ENCODE results near the gene ASCC1.
"Not testable (repeated sequence)": the region's sequence is repeated elsewhere in the genome, so short reads cannot be mapped to it uniquely, and the experiment has no call there.

The ASCC1 gene

DNA sequence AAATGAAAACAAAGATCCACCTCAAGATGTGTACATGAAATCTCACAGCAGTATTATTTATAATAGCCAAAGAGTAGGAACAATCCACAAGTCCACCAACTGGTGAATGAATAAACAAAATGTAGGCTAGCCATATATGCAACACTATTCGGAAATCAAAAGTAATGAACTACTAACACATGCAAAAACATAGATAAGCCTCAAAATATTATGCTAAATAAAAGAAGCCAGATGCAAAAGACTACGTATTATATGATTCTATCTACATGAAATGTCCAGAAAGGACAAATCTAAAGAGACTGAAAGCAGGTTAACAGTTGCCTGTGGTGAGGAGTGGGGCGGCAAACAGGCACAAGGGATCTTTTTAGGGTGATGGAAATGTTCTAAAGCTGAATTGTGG is 49.0 kb downstream of the ASCC1 start:
- DNase-seq: no peak

DNA sequence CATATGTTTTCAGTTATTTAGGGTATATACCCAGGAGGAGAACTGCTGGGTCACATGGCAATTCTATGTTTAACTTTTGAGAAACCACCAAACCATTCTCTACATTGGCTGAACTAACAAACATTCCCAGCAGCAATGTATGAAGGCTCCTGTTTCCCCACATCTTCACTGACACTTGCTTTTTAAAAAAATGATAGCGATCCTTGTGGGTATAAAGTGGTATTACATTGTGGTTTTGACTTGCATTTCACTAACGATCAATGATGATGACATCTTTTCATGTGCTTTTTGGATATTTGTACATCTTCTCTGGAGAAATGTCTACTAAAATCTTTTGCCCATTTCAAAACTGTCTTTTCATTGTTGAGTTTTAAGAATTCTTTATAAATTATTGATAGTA is 51.5 kb downstream of the ASCC1 start:
- DNase-seq: no peak

DNA sequence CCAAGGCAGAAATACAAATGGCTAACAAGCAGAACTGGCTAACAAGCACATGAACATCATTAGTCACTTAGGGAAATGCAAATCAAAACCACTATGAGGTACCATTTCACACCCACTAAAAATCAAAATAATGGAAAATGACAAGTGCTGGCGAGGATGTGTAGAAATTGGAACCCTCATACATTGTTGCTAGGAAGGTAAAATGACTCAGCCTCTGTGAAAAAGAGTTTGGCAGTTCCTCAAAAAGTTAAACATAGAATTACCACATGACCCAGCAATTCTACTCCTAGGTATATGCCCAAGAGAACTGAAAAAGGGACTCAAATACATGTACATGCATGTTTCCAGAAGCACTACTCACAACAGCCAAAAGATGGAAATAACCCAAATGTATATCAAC is 53.1 kb downstream of the ASCC1 start:
- no peak for DNase-seq

DNA sequence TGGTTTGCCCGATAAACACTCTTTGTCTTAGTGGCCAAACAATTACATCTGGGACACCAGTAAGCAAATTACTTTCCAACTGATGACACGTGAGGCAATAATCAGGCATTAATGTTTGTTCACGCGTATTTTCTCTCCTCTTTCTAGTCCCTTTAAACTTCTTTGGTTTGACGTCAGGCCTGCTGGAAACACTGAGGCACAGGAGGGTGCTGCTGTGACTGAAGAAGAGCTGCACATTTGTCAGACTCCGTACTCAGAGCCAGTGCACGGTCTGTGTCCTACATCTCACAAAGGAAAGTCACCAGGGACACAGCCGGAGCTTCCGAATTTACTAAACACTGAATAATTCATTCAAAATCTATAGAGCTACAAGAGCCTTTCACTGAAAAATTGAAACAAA is 57.9 kb downstream of the ASCC1 start:
- DNase-seq: no peak

DNA sequence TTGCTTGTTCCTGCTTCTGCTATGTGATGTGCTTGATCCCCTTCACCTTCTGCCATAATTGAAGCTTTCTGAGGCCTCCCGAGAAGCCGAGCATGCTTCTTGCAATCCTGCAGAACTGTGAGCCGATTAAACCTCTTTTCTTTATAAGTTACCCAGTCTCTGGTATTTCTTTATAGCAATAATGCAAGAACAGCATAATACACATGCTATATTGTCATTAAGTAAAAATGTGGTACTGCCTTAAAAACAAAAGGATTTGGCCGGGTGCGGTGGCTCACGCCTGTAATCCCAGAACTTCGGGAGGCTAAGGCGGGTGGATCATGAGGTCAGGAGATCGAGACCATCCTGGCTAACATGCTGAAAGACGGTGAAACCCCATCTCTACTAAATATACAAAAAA is 59.9 kb downstream of the ASCC1 start:
- DNase-seq: no peak

DNA sequence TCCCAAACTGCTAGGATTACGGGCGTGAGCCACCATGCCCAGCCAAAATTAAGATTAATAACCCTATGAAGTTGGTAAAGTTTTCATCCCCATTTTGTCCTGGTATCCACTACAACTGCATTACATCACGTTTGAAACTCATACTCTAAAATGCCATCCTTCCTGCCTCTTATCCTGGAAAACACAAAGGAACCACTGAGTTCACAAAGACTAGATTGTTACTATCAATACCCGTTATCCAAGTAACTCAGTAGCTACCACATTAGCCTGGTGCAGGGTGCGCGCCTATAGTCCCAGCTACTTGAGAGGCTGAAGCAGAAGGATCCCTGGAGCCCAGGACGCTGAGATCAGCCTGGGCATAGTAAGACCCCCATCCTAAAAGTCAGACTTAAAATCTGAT is 63.8 kb downstream of the ASCC1 start:
- no peak for DNase-seq

DNA sequence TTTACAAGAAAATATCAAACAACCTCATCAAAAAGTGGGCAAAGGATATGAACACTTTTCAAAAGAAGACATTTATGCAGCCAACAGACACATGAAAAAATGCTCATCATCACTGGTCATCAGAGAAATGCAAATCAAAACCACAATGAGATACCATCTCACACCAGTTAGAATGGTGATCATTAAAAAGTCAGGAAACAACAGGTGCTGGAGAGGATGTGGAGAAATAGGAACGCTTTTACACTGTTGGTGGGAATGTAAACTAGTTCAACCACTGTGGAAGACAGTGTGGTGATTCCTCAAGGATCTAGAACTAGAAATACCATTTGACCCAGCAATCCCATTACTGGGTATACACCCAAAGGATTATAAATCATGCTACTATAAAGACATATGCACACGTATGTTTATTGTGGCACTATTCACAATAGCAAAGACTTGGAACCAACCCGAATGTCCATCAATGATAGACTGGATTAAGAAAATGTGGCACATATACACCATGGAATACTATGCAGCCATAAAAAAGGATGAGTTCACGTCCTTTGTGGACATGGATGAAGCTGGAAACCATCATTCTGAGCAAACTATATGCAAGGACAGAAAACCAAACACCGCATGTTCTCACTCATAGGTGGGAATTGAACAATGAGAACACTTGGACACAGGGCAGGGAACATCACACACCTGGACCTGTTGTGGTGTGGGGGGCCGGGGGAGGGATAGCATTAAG is 65.2 kb downstream of the ASCC1 start:
- DNase-seq: not testable (repeated sequence)

DNA sequence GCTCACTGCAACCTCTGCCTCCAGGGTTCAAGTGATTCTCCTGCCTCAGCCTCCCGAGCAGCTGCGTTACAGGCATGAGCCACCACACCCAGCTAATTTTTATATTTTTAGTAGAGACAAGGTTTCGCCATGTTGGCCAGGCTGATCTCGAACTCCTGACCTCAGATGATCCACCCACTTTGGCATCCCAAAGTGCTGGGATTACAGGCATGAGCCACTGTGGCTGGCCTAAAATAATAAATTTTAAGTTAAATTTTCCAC is 68.8 kb downstream of the ASCC1 start:
- not testable (repeated sequence) for DNase-seq

DNA sequence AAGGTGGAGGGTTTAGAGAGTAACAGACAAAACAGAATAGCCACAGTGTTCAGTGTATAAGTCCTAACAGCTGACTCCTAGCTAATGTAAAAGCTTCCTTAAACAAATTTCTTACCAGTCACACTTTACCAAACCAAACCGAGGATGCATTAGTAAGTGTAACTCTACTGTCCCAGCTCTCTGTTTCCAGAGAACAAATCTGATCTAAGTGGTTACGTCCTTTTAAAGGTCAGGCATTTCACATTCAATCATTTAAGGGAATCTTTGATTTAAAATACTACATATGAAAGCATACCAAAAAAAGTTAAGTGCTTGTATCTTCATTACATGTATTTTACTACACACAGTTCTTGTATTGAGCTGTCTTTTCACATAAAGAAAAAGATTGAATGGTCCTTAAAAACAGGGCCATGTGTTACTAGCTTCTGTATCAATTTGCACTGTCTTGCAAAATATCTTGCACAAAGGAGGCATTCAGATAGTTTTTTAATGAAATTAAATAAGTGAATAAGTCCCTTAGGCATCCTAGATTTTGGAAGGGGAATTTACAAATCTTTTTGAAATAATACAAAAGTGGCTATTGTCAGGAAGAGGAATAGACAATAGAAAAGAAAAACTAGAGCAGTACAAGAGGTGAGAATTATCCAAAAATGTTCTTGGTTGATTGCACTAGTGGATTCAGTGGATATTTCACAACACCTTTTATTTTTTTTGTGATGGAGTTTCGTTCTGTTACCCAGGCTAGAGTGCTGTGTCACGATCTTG is 69.3 kb downstream of the ASCC1 start:
- DNase-seq: no peak

DNA sequence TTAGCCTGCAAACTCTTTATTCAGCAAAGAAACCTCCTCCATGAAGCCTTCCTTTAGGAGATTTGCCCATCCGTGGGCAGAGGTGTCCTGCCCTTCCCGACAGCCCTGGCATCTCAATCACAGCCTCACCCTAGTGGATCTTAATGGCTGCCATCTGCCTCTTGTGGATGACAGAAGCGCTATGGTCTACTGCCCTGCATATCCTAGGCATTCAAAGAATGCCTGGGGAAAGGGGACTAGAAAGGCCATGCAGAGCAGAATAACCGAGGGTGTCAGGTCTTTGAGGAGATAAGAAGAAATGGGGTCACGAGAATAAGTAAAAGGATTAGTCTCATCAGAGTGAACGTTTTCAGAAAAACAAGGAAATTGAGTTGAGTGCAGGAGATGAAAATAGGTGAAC is 70.0 kb downstream of the ASCC1 start:
- DNase-seq: no peak

DNA sequence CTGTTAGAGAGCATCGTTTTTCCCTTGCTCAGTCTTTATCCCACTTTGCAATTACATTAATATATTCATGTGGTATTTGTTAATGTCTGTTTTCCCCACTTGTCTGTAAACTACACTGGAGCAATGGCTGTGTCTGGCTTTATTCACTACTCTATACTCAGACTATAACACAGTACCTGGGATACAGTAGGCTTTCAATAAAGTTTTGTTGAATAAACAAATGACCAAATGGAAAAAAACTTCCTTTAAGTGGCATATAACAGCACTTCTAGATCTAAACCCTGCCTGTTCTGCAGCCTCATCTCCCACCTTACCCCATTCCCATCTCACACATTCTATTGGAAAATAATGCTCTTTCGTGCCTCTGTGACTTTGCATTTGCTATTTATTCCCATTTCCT is 70.4 kb downstream of the ASCC1 start:
- DNase-seq: no peak

DNA sequence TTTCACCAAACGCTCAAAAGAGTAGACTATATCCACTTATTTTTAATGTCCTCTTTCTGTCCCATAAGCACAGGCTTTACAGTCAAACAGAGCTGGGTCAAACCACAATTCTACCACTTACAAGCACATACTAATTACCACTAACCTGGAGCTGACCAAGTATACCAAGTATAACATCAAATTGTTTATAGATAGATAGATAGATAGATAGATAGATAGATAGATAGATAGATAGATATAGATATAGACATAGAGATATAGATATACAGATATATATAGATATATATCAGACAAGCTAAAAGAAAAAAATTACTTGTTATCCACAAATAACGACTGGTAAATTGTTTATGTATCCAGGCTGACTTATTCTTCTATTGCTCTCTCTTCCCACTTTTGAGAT is 75.2 kb downstream of the ASCC1 start:
- DNase-seq: no peak

DNA sequence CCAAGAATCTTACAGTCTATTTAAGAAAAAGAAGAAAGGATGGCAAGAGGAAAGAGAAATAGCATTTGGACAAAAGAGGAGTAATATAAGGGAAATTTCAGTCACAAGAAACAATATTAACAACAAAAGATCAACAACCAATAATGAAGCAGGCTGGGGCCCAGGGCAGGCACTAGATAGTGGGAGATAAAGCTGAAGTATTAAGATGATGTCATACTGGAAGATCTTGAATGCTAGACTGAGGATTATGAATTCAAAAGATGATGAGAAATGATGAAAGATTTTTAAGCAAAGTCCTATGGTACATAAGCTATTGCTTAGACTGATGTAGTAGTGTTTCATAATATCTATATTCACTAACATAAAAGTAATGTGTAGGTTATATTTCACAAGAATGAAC is 75.9 kb downstream of the ASCC1 start:
- DNase-seq: no peak

DNA sequence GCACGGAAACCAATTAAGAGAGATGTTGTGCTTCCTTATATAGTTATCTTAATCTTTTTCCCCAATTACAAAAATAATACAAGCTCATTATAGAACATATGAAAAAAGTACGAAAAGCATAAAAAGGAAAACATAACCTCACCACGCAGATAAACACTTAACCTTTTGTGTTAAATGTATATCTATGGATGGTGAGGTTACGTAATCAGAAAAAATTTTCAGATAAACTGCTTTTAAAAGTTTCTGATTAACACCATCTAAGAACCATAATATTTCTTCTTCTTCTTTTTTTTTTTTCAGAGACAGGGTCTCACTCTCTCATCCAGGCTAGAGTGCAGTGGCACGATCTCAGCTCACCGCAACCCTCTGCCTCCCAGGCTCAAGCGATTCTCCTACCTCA is 78.5 kb downstream of the ASCC1 start:
- DNase-seq: no peak

DNA sequence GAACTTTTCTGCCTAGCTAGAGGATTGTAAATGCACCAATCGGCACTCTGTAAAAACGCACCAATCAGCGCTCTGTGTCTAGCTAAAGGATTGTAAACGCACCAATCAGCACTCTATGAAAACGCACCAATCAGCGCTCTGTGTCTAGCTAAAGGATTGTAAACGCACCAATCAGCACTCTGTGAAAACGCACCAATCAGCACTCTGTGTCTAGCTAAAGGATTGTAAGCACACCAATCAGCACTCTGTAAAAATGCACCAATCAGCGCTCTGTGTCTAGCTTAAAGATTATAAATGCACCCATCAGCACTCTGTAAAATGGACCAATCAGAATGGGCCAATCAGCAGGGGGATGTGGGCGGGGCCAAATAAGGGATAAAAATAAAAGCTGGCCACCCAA is 79.9 kb downstream of the ASCC1 start:
- DNase-seq: not testable (repeated sequence)

DNA sequence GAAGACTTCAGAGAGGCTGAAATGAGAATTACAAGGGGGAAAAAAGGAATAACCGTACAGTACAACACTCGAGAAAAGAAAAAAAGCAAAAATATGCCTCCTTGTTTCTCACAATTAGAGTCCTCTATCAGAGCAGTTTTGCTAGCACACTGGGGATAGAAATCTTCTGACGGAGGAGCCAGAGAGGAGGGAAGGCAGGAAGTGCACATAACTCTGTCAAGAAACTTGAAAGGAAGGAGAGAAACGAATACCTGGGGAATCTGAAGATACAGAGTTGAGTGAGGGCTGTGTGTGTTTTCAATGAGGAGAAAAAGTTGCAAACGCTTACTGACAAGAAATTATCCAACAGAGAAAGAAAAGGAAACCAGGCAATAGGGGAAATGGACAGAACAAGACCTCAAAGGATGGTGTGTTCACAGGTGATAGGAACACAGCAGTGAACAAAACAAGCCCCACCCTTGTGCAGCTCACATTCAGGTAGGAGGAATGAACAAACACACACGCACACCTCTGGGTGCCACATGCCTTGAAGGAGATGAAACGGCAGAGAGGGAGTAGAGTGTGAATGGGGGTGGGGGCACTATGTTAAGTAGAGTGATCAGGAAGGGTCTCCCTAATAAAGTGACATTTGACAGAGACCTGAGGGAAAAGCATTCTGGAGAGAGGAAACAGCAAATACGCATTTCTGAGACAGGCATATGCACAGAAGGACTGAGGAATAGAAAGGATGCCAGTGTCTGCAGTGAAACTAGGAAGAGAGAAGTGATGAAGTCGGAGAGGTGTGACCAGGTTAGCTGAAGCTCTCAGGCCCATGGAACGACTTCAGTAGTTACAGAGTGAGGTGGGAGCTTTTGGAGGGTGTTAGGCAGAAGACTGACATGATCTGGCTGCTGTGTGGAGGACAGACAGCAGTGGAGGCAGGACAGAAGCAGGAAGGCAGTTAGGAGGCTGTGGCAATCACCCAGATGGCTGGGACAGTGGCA is 81.0 kb downstream of the ASCC1 start:
- no peak for DNase-seq

DNA sequence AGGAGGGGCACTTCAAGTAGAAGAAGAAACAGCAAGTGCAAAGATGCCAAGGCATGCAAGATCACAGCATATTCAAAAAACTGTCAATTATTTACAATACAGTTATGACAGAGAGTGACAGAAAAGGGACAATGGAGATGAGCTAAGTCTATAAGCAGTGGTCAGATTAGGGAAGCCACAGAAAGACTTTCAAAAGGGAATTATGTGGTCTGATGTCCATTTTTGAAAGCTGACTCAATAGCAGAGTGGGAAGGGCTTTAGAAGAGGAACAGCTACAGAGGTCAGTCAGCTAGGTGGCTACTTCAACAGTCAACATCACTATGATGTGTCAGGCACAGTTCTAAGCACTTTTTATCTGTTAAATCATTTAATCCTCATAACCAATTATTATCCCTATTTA is 82.6 kb downstream of the ASCC1 start:
- no peak for DNase-seq

DNA sequence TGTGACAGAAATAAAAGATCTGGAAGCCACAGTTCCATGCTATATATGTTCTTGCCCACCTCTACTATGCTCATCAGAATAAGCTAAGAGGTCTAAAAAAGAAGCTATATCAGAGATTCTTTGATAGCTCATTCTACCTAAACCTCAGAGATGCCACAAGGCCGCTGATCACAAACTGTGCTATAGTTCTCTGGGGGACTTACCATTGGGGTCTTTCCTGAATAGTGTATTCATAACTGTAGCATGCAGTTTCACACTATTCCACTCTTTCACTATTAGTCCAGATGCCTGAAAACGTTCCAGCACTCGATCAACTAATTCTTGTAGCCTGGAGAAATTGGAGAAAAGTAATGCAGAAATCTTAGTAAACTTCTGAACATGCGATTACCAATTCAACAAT is 83.2 kb downstream of the ASCC1 start:
- DNase-seq: no peak

DNA sequence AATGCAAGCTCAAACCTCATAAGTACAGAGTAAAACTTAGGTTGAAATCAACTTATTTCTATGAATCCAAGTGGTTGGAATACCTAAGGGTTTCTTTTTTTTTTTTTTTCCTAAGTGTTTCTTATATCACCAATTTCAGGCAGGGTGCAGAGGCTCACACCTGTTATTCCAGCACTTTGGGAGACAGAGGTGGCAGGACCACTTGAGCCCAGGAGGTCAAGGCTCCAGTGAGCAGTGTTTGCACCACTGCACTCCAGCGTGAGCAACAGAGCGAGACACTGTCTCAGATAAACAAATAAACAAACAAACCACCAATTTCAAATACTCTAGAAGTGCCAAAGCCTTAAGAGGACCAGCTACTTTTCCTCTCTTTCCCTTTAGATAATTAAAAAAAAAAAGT is 88.5 kb downstream of the ASCC1 start:
- DNase-seq: no peak

DNA sequence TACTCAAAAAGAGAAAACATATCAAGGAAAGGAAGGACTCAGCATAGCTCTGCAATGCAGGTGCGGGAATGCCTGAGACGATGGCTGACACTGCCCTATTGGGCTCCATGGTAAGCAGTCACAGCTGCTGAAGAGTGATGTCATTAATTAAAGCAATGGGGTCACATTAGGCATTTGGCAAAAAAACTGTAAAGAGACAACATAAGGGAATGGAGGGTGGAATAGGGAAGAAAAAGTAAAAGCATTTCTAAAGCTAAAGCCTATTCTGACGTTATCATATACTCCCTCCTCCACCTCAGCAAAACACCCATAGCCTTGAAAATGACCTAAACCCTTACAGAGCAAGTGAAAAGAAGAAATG is 89.2 kb downstream of the ASCC1 start:
- no peak for DNase-seq

DNA sequence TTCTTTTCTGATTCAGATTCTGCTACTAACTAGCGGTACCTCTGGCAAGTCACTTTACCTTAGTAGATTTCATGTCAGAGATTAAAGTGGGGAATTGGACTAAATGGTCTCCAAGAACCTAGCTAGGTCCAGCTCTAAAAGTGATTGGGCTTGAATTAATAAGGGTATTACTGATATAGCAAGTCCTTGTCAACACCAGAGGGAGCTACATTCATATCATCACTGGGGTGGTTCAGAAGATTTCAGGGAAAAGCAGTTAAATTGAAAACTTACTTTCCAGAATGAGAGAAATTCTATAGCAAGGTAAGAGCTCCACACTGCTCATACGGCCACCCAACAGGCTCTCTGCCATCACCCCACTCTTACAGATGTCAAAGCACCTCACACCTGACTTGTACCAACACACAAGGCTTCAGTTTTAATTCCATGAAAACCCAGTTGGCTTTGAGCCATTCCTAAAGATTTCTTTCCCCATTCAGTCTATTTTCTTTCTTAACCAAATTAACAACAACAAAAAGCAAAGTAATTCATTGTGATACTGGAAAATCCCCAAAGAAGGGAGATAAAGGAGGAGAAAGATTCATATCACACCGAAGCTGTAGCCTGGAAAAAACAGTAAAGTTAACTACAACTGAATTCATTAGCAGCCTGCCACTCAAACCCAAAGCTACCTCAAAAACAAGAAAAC is 89.7 kb downstream of the ASCC1 start:
- no peak for DNase-seq

DNA sequence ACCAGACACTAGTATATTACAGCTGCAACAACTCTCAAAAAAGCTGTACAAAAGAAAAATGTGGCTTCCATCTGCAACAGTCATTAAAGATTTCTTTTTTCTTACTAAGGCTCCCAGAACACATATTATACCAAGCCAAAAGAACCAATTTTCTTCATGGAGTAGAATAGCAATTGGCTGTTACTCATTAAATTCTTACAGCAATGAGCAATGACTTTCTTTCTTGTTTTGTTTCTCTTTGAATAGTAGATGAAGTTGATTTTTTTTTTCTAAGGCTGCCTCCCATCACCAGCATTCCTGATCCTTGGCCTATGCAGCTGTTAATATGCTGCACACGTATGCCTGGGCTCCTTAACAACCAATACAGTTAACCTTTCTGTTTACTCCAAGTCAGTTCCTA is 91.1 kb downstream of the ASCC1 start:
- no peak for DNase-seq

DNA sequence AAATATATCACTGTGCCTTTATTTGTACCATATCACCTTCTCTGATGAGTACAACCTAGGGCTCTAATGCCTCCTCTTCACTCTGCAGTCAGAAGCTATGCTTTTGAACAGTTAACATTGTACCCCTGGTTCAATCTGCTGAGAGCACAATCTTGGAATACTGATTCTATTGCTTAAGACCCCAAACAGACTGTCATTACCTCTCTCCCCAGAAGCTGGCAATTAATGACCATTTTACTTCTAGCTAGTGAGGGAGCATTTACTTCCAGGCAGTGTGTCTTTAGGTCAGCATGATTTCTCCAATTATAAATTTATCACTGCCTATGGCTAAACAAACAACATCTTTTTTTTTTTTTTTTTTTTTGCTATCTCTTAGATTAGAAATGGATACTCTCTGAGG is 91.7 kb downstream of the ASCC1 start:
- no peak for DNase-seq

Data from left hindlimb (tissue), 1 donor.